AG04449 (cell line): ENCODE results near the gene PPARG.

Experiments
- CTCF ChIA-PET: fragments of 350-600 bp; formaldehyde crosslinking; extraction: SDS; loops from one replicate; lab custom pipeline; 2021; ENCODE audit warnings: antibody characterized with exemption; lab: Yijun Ruan, JAX
- POLR2A ChIA-PET: fragments of 400-600, 350-600 bp; formaldehyde crosslinking; extraction: SDS; loops from one replicate; lab custom pipeline; 2020; ENCODE audit warnings: antibody characterized with exemption, inconsistent platforms; lab: Yijun Ruan, JAX
- DNase-seq: peaks from one replicate; pipeline ENCODE4 v3.0.0-alpha.2; 2010; ENCODE audit warnings: low read depth, low spot score
- H3K4me3 ChIP-seq: 2 replicates; pipeline ENCODE4 v1.5.1; 2011; ENCODE audit warnings: low read depth, mild to moderate bottlenecking, control low read depth, low read length
- CTCF ChIP-seq: IDR thresholded peaks from one replicate; pipeline ENCODE4 v1.5.1; 2011; ENCODE audit warnings: mild to moderate bottlenecking, moderate library complexity, low read length, control low read depth, inconsistent platforms; ENCODE audit not compliant: insufficient read depth; ENCODE audit errors: missing control alignments

PPARG gene

GRCh38 chr3:12472000-12472610, 183.2 kb downstream of the PPARG start:
- no peak for DNase-seq
- TF ChIP-seq CTCF = no peak
- CTCF ChIA-PET = interaction anchor here (0.8 to 19.5 kb wide), 4 partner anchors 7 to 333 kb away, joined by 3 to 808 read pairs (median 22); partner anchors contain the start of gene TSEN2
- H3K4me3 ChIP-seq = no peak overlapping the region
- POLR2A ChIA-PET = no interaction called here

GRCh38 chr3:12472796-12473195, 183.9 kb downstream of the PPARG start:
- H3K4me3 ChIP-seq = no peak overlapping the region
- TF ChIP-seq CTCF = no peak
- no peak for DNase-seq
- ChIA-PET POLR2A (no interaction called here), CTCF (interaction anchor here (1.2 to 19.5 kb wide), 3 partner anchors 12 to 333 kb away, joined by 3 to 808 read pairs (median 35); partner anchors contain the start of gene TSEN2)

GRCh38 chr3:12473511-12473910, 184.6 kb downstream of the PPARG start:
- no peak for TF ChIP-seq CTCF
- H3K4me3 ChIP-seq = no peak overlapping the region
- no peak for DNase-seq
- ChIA-PET POLR2A (no interaction called here), CTCF (interaction anchor here (5.9 to 19.5 kb wide), 2 partner anchors 296 to 334 kb away, joined by 35 to 808 read pairs; no protein-coding TSS in a partner anchor)

- CTCF ChIA-PET = interaction anchor here (0.9 to 19.5 kb wide), 4 partner anchors 21 to 411 kb away, joined by 4 to 808 read pairs (median 20); no protein-coding TSS in a partner anchor
- TF ChIP-seq CTCF = no peak
- no peak overlapping the region for H3K4me3 ChIP-seq
- POLR2A ChIA-PET = interaction anchor here (0.8 kb wide), 1 partner anchor 76 kb away, joined by 3 read pairs; no protein-coding TSS in a partner anchor
- DNase-seq = no peak
Measured at GRCh38 chr3:12476238-12476897, 187.5 kb downstream of the PPARG start.

- POLR2A ChIA-PET = no interaction called here
- CTCF ChIA-PET = interaction anchor here (2.4 to 19.5 kb wide), 3 partner anchors 40 to 338 kb away, joined by 10 to 808 read pairs (median 35); no protein-coding TSS in a partner anchor
Measured at GRCh38 chr3:12477256-12477655, 188.4 kb downstream of the PPARG start.

More at GRCh38 chr3:12477256-12477655, 188.4 kb downstream of the PPARG start:
- no peak overlapping the region for H3K4me3 ChIP-seq
- no peak for TF ChIP-seq CTCF
- no peak for DNase-seq
